T-helper 17 cell (primary cell): ENCODE results near the gene TMEM255A. TPM values are rescaled to one million over a fixed set of nuclear protein-coding genes. Genes with fewer than 3 reads are reported as not detected.

ENCODE experiments used
- ATAC-seq: fragments of 150-1000 bp; cut with Tn5 transposase; 2 replicates; pipeline ENCODE4 v1.10.0; 2021; ENCODE audit warnings: mild to moderate bottlenecking, moderate library complexity
- DNase-seq, 3 donors: peaks; one replicate each; pipeline versions ENCODE4 v3.0.0 to v3.0.0-alpha.2; 2020 to 2021
- H3K9me3 ChIP-seq: one replicate; pipeline ENCODE4 v1.7.0; 2013; ENCODE audit warnings: low read length, mild to moderate bottlenecking; ENCODE audit not compliant: control insufficient read depth, poor library complexity, severe bottlenecking
- H3K27ac Mint-ChIP-seq: one replicate; pipeline ENCODE4 v1.8.0; 2022; ENCODE audit warnings: mild to moderate bottlenecking, moderate library complexity, mixed read lengths
- H3K27me3 Mint-ChIP-seq: one replicate; pipeline ENCODE4 v1.8.0; 2022; ENCODE audit warnings: mixed read lengths
- H3K36me3 Mint-ChIP-seq: one replicate; pipeline ENCODE4 v1.8.0; 2022; ENCODE audit warnings: low read depth, mixed read lengths
- H3K4me1 Mint-ChIP-seq: one replicate; pipeline ENCODE4 v1.8.0; 2022; ENCODE audit warnings: mild to moderate bottlenecking, mixed read lengths
- H3K4me3 Mint-ChIP-seq: one replicate; pipeline ENCODE4 v1.8.0; 2022; ENCODE audit warnings: mild to moderate bottlenecking, moderate library complexity, mixed read lengths
- total RNA-seq, 4 donors: library from RNA in 2 of 4; stranded (reverse) in 2 of 4; gene quantifications; one replicate each; pipeline ENCODE4 v1.2.3 and lab custom pipeline; 2022 to 2026

TMEM255A gene
- total RNA-seq, 2 donors from 2014 or later: 0.30 TPM; not detected in 1

- no peaks in the 10 kb centered on the region for H3K27me3 Mint-ChIP-seq
Measured at GRCh38 chrX:120321520-120322281, 10.4 kb upstream of the TMEM255A start.

GRCh38 chrX:120318411-120318810, 7.2 kb upstream of the TMEM255A start:
- H3K36me3 Mint-ChIP-seq: no peaks in the 10 kb centered on the region
- no peaks in the 10 kb centered on the region for H3K9me3 ChIP-seq
- DNase-seq: no peak
- H3K27me3 Mint-ChIP-seq: no peaks in the 10 kb centered on the region
- no peak overlapping the region for H3K27ac Mint-ChIP-seq
- H3K4me3 Mint-ChIP-seq: no peak overlapping the region
- H3K4me1 Mint-ChIP-seq: no peaks in the 10 kb centered on the region
- no peak for ATAC-seq

More at GRCh38 chrX:120321520-120322281, 10.4 kb upstream of the TMEM255A start:
- Mint-ChIP-seq H3K4me3 (no peak overlapping the region), H3K27ac (no peak overlapping the region), H3K4me1 (no peaks in the 10 kb centered on the region), H3K36me3 (no peaks in the 10 kb centered on the region)
- no peak for DNase-seq
- ATAC-seq: no peak
- no peaks in the 10 kb centered on the region for H3K9me3 ChIP-seq

DNA sequence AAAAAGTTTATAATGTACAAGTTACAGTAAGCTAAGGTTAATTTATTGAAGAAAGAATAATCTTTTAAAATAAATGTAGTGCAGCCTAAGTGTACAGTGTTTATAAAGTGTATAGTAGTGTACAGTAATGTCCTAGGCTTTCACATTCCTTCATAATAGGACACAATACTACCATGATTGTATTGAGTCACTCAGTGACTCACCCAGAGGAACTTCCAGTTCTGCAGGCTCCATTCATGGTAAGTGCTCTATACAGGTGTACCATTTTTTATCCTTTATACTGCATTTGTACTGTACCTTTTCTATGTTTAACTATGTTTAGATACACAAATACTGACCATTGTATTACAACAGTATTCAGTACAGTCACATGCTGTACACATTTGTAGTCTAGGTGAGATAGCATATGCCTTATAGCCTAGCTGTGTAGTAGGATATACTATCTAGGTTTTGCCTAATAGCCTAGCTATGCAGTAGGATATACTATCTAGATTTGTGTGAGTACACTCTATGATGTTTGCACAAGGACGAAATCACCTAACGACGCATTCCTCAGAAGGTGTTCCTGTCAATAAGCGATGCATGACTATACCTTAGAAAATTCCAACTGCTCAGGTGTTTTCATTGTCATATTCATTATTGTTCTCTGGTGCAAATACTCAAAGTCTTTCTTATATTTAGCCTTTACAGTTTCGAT, 5.5 kb upstream of the TMEM255A start:
- Mint-ChIP-seq H3K4me1 (no peaks in the 10 kb centered on the region), H3K27ac (no peak overlapping the region), H3K27me3 (no peaks in the 10 kb centered on the region), H3K4me3 (no peak overlapping the region), H3K36me3 (no peaks in the 10 kb centered on the region)
- ATAC-seq (no peak), DNase-seq (no peak)
- H3K9me3 ChIP-seq: no peaks in the 10 kb centered on the region

- ATAC-seq: no peak
- Mint-ChIP-seq H3K4me1 (no peaks in the 10 kb centered on the region), H3K4me3 (no peak overlapping the region), H3K27ac (no peak overlapping the region), H3K27me3 (no peaks in the 10 kb centered on the region), H3K36me3 (no peaks in the 10 kb centered on the region)
- H3K9me3 ChIP-seq: no peaks in the 10 kb centered on the region
- DNase-seq: no peak
Measured at GRCh38 chrX:120315776-120316175, 4.5 kb upstream of the TMEM255A start.

DNA sequence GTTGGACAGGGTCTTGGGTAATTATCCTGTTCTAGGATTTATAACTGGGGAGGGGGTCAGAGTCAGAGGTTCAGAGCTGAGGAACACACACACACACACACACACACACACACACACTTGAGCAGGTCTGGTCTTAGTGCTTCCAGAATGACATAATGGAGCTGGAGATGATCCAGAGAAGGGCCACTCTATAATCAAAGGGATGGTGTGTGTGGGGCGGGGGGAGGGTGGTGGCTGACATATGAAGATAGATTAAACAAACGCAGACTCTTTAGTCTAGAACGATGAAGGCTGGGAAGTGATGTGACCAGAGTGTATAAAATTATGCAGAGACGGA, 434 bp upstream of the TMEM255A start:
- no peaks in the 10 kb centered on the region for H3K9me3 ChIP-seq
- DNase-seq (no peak), ATAC-seq (no peak)
- peaks cover 10% of the 10 kb centered on the region for H3K4me1 Mint-ChIP-seq
- no peak overlapping the region for H3K27ac Mint-ChIP-seq
- no peaks in the 10 kb centered on the region for H3K27me3 Mint-ChIP-seq
- no peak overlapping the region for H3K4me3 Mint-ChIP-seq
- H3K36me3 Mint-ChIP-seq: peaks cover 2% of the 10 kb centered on the region

DNA sequence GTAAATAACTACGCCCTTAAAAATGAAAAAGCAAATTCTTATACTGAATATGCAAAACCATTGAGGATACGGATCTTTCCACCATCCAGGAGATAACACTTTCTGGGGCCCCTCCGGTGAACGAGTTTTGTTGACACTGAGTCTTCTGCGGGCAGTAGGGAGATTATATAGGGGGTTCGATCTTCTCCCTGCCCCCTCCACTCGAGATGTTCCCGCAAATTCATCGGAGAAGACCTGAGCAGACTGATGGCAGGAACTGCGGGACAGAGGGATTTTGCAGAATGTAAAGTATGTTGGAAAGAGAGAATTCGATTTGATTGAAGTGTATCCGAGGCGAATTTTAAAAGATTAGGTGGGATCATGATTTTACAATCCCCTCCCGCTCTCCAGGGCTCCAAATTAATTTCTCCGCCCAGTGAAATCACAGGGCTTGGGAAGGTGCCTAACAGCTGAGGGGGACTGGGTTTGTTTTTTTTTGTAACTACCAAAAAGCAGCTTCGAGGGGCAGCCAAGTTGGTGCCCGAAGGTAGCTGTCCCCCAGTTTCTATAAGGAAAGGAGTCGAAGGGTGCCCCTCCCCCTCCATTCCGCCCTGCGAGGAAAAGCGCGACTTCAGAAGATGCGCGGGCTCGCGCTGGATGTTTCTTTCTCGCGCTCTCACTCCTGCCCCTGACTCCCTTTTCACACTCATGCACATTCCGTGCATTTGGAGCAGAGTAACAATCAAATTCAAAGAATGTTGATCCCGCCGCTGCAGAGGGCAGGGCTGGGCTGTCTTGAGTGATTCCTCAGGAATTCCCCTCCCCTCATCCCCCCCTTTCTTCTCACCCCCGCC, 1.2 kb downstream of the TMEM255A start:
- H3K4me3 Mint-ChIP-seq: peak overlapping the region; percentile 87
- H3K27me3 Mint-ChIP-seq: no peaks in the 10 kb centered on the region
- peaks cover 2% of the 10 kb centered on the region for H3K36me3 Mint-ChIP-seq
- H3K27ac Mint-ChIP-seq: peak overlapping the region; percentile 90
- H3K9me3 ChIP-seq: no peaks in the 10 kb centered on the region
- DNase-seq (no peak), ATAC-seq (no peak)
- H3K4me1 Mint-ChIP-seq: peaks cover 12% of the 10 kb centered on the region

DNA sequence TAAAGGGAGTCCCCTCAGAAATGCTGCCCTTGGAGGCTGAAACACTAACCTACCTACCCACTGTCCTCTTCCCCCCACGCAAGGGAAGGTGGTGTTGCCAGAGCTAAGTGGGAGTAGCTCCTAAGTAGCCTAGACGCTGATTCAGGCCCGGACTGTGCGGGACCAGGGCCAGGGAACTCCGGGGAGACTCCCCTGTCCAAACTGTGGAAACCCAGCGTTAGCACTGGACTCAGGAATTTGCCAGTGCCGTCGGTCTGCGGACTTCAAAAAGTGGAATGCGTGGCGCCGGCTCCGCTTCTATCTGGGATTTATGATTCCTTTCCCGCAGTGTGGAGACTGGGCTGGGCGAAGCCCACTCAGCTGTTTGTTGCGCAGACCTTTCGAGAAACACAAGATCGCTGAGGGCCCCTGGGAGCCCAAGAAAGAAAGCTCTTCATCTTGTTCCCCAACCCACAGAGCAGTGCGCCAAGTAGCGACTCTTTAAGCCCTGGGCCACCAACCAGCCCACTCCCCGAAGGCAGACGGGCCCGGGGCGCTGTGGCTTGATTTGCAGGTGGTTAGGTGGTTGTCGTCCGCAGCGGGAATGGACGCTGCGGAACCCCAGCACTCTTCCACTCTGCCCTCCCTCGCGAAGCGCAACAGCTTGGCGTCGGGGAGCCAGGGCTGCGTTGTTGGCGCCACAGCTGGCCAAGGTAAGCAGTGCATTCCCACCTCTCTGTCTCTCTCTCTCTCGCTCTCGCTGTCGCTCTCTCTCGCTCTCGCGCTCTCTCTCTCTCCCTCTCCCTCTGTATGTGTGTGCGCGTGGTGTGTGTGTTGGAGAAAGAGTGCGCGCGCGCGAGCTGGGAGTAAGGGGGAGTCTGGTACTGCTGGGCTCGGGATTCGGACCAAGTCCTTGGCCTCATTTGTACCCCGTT, 2.0 kb downstream of the TMEM255A start:
- peaks cover 2% of the 10 kb centered on the region for H3K36me3 Mint-ChIP-seq

DNA sequence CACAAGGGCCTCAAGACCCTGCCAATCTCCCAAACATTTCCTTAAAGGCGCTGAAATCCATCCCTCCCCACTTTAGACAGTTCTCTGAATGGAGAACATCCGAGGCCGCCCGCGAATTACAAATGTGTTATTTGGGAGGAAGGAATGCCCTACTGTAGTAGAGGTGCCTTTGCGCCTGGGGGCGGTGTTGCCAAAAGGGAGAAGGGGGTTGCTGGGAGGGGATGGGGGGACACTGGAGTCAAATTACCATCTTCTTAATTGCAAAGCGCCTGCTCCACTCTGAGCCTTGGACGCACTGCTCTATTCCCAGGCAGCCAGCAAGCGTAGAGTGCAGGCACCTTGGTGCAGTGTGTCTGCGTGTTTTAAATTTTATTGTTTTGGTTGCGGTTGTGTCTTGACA, 2.7 kb downstream of the TMEM255A start:
- H3K4me3 Mint-ChIP-seq: peak overlapping the region; percentile 87

More for the DNA sequence above, 2.0 kb downstream of the TMEM255A start:
- ATAC-seq (peak; percentile 94), DNase-seq (peak; percentile 41 to 55 (median 55))
- Mint-ChIP-seq H3K27me3 (no peaks in the 10 kb centered on the region), H3K4me1 (peaks cover 12% of the 10 kb centered on the region), H3K27ac (peak overlapping the region; percentile 90), H3K4me3 (peak overlapping the region; percentile 87)
- H3K9me3 ChIP-seq: no peaks in the 10 kb centered on the region

DNA sequence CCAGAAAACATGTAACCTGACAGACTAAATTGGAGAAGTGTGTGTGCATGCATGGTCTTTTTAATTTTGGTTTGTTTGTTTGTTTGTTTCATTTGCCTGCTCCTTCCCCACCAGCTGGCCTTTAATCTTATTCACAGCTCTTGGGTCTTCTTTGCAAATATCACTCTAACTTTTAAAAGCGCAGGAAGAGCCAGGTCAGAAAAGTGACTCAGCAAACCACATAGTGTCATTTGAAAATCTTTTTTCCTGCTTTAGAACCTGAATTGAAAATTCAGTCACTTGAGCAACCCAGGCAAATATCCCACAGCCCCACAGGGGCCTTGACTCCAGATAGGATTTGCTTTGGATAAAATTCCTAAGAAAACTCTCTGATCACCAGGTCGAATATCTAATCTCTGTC, 4.6 kb downstream of the TMEM255A start:
- Mint-ChIP-seq H3K27ac (no peak overlapping the region), H3K4me1 (peaks cover 22% of the 10 kb centered on the region), H3K36me3 (peaks cover 2% of the 10 kb centered on the region), H3K27me3 (no peaks in the 10 kb centered on the region), H3K4me3 (no peak overlapping the region)
- no peaks in the 10 kb centered on the region for H3K9me3 ChIP-seq
- ATAC-seq: no peak
- no peak for DNase-seq

More for the DNA sequence above, 2.7 kb downstream of the TMEM255A start:
- no peaks in the 10 kb centered on the region for H3K9me3 ChIP-seq
- H3K27ac Mint-ChIP-seq: no peak overlapping the region
- no peak for DNase-seq
- peaks cover 12% of the 10 kb centered on the region for H3K4me1 Mint-ChIP-seq
- no peaks in the 10 kb centered on the region for H3K27me3 Mint-ChIP-seq
- no peak for ATAC-seq
- H3K36me3 Mint-ChIP-seq: peaks cover 2% of the 10 kb centered on the region

- Mint-ChIP-seq H3K27me3 (no peaks in the 10 kb centered on the region), H3K36me3 (peaks cover 2% of the 10 kb centered on the region), H3K27ac (no peak overlapping the region), H3K4me1 (peaks cover 22% of the 10 kb centered on the region), H3K4me3 (no peak overlapping the region)
- DNase-seq (no peak), ATAC-seq (no peak)
- no peaks in the 10 kb centered on the region for H3K9me3 ChIP-seq
Measured at GRCh38 chrX:120305531-120306141, 5.6 kb downstream of the TMEM255A start.

DNA sequence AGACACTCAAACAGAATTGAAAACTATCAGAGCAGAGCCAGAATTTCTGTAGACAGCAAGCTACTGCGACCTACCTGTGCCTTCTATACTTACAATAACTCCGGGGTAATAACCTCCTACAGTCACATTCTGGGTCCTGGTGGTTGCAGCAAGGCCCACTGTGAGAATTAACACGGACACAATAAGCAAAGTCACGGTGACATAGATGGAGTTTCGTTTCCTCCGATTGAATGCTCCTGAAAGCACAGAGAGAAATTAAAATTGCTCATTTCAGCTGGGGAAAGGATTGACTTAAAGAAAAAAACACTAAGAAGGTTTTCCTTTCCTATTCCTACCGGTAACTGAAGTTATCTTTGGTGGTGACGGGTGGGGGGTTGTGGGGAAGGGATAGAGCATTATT, 7.0 kb downstream of the TMEM255A start:
- Mint-ChIP-seq H3K36me3 (no peaks in the 10 kb centered on the region), H3K4me3 (no peak overlapping the region), H3K27ac (no peak overlapping the region), H3K27me3 (no peaks in the 10 kb centered on the region), H3K4me1 (peaks cover 14% of the 10 kb centered on the region)
- ATAC-seq (no peak), DNase-seq (no peak)
- no peaks in the 10 kb centered on the region for H3K9me3 ChIP-seq

DNA sequence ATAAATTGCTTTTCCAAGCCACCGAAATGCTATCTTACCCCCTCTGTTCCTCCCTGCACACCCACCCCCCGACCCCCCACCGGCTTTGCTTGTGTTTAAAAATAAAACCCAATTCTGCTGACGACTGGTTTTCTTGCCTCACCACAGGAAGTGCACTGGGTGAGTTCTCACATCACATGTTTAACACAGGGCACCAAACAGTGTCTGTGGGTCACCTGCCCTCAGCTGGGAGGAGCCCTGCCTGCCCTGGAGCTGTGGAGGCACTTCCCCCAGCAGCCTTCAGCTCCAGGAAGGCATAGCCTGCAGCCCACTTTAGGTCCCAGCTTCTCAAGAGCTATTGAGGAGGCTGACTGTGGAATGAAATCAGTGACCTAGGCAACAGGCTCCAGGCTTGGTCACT, 8.8 kb downstream of the TMEM255A start:
- DNase-seq: no peak
- H3K36me3 Mint-ChIP-seq: no peaks in the 10 kb centered on the region
- peaks cover 12% of the 10 kb centered on the region for H3K4me1 Mint-ChIP-seq
- H3K9me3 ChIP-seq: no peaks in the 10 kb centered on the region
- peak overlapping the region; percentile 85 for H3K4me3 Mint-ChIP-seq
- peak; percentile 100 for ATAC-seq
- H3K27ac Mint-ChIP-seq: peak overlapping the region; percentile 82
- H3K27me3 Mint-ChIP-seq: no peaks in the 10 kb centered on the region
